Fibroblast of peridontal ligament (primary cell): ENCODE data around the gene MRPL44.

Experiments
- DNase-seq: peaks from one replicate; pipeline ENCODE4 v3.0.0-alpha.2; 2010; ENCODE audit errors: extremely low read depth

The MRPL44 gene

DNA sequence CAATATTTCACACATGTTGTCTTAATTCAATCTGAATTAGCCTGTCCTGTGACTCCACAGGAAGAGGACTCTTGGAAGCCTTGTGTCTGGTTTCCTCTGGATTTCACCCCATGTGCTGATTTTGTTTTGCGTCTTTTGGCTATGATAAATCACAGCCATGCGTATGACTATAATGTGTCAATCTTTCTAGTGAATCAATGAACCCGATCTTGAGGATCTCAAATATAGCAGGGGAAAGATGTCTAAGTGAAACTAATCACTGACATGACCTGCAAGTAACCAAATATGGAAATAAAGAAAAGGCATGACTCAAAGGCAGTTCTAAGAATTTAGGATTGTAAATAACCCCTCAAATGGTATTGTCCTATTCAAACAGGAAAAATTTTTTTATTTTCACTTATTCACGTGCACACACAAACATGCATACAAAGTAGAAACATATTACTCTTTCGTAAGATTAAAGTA, 20.4 kb upstream of the MRPL44 start:
- peak; percentile 60 for DNase-seq

DNA sequence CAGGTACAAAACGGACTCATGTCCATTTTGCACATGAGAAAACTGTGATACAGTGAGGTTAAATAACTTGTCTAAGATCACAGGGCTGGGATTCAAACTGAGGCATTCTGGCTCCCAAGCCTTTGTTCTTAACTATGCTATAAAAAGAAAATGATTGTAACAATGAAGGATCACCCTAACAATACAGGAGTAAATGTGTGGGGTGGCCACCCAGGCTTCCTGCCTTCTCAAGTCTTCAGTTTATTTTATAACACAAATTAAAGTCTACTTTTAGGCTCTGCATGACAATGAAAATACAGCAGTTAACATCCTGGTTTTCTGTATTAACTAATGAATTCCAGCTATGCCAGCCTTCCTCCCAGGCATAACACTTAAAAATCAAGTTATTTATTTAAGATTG, 19.7 kb upstream of the MRPL44 start:
- DNase-seq, result no peak

DNA sequence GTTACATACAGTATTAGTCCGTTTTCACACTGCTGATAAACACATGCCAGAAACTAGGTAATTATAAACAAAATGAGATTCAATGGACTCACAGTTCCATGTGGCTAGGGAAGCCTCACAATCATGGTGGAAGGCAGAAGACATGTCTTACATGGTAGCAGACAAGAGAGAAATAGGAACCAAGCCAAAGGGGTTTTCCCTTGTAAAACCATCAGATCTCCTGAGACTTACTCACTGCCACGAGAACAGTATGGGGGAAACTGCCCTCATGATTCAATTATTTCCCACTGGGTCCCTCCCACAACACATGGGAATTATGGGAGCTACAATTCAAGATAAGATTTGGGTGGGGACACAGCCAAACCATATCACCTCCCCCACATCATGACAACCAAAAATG, 17.8 kb upstream of the MRPL44 start:
- DNase-seq, result peak; percentile 49

DNA sequence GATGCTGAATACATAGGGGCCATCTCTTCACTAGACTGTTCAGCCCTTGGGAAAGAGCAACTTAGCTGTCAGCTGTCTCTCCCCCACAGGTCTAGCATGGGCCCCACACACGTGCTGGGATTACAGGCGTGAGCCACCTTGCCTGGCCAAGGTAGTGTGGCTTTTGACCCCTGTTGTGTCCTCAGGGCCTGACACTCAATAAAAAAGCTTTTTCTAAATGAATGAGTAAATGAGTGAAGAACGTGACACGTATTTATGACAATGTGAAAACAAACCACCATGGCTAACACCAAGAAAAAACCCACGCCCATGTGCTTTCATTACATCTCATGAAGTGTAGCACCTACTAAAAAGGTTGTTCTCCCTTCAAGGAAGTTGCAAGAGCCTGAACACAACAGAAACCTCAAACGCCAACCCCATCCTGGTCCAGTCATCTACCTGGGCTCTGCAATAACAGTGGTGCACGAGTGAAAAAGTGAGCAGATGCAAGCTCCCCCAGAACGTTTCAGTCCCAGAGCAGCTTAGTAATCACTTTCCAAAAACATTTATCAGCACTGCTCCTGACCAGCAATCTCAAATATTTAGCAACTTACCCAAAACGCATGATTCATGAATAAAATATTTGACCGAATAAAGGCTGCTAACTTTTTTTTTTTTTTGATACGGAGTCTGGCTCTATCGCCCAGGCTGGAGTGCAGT, 15.5 kb upstream of the MRPL44 start:
- DNase-seq, result peak; percentile 86

DNA sequence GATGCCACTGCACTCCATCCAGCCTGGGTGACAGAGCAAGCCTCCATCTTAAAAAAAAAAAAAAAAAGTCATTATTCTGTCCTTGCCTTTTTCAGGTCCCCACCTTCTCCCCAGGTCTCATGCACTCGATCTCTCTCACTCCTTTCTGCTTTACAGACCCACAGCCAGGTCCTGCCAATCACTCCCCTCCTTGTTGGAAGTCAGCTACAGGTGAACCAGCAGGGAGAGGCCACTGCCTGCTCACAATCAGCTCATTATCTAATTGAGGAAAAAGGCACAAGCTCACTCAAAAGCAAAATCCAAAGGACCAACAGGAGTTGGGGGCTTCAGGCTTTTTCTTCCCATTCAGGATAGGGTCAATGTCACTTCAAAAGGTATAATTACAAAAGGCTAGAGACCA, 14.1 kb upstream of the MRPL44 start:
- DNase-seq, result no peak

DNA sequence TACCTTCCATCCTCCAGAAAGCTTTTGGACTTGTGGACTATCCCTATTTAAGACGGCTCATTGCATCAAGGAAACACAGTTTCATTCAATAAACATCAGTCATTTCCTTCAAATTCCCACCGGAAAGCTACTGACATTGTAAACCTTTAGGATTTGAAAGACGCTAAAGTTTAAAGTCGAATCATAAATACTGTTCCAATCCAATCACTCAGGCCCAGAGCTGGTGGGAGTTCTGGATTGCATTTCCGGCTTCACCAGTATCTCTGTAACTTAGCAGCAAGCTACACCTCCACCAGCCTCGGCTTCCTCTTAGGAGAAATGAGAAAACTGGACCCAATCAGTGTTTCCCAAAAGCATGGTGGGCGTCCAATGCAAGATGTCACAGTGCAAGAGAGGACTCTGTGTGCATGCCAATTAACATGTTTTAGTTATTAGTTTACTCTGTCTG, 13.7 kb upstream of the MRPL44 start:
- DNase-seq, result peak; percentile 54

DNA sequence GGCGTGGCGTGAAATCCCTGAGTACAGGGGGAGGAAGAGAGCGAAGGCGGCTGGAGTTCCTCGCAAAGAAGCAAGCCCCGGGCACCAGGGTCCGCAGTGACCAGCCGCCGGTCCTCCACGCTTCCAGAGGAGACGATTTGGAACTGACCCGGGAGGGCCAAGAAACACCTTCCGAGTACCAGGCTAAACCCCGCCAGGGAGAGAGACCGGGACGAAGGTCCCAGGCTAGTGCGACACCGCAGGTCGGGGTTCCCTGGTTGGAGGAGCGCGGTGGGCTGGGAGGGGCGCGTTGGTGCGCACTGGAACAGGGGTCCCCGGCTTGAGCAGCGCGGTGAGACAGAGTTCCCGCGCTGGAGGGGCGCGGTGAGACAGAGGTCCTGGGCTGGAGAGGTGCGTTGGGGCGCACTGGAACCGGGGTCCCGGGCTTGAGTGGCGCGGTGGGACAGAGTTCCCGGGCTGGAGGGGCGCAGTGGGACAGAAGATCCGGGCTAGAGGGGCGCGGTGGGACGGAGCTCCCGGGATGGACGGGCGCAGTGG, 13.0 kb upstream of the MRPL44 start:
- no peak for DNase-seq

DNA sequence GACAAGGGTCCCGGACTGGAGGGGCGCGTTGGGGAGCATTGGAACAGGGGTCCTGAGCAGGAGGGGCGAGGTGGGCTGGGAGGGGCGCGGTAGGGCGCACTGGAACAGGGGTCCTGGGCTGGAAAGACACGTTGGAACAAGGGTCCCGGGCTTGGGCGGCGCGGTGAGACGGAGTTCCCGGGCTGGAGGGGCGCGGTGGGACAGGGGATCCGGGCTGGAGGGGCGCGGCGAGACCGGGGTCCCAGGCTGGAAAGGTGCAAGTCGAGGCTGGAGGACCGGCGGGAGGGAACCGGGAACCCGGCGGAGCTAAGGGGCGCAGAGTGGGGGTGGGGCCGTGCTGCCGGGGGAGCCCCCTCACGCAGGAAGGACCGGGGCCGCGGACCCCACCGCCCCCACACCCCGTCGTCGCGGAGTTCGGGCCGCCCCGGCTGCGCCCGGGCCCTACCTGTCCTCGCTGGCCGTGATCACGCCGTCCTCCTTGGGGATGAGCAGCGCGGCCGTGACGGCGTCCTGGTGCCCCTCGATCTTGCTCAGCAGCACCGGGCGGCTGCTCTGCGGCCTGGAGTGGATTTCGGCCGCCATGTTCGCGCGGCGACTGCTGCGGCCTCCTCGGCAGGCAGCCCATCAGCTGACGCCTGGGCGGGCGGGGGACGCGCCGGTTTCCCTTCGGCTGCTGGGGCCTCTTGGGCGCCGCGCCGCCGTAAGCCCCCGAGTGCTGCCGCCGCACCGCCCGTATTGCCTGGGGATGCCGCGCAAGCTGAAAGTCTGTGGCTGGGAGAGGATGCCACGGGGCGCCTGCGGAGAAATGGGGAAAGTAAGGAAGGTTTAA, 12.3 kb upstream of the MRPL44 start, which contains the start of gene WDFY1:
WDFY1 (minus strand) TSS at position 633 of the 829 bp plus-strand sequence; CDS start at position 582, 51 bp downstream.
- peak; percentile 78 for DNase-seq

DNA sequence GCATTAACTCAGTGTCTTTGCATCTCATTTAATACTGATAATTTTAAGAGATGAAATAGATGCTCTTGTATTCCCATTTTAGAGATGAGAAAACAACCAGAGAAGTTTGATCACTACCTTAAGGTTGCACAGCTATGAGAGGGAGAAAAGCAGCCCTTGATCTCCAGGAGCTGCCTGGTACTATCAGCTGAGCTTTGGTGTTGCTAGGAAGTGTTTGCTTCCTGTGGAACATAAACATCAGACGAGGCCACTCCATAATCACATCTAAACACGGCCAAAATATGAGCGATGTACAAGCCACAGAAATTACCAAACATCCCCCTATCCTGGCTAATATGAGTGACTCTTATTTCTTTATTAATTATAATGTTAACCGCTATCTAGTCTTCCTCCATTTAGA, 11.5 kb upstream of the MRPL44 start:
- DNase-seq, result no peak

DNA sequence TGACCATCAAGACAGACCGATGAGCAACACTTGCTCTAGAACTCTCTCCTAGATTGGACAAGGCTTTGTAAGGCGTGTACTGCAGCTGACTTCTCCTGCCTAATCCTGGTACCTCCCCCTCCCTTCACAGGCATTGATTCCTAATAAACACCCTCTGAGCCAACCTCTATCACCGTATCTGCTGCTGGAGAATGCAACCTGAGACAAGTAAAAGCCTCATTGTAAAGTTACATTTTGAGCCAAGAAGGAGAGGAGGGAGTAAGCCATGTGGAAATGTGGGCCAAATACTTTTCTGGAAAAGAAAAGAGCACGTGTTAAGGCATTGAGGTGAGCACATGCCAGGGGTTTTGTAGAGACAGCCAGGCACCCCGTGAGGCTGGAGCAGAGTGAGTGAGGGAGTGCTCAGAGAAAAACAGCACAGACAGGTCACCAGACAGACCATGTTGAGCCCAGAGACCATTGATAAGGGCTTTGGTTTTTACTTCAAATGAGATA, 9.5 kb upstream of the MRPL44 start:
- DNase-seq, result no peak

DNA sequence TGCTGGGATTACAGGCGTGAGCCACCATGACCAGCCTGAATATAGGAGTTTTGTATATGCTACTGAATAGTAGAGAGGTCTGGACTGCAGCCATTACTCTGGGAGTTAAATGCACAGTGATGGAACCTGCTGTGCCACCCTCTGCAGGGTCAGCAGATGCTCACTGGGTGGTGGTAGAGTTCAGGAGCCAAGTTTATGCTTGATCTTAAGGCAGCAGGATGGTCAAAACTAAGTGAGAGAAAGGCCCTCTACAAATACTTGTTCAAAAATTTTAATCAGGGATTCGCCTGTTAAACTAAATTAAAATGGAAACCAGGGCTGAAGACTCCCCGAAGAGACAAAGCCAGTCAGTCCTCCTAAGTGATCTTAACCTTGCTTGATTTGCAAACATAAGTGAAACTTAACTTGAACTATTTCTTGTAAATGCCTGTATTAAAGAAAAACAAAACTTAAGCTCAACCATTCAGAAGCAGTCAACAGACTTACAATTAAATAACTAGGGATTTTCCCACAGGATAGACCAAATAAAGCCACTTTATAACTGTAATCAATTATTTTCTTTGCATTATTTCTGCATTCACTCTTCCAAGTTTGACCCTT, 7.9 kb upstream of the MRPL44 start:
- DNase-seq, result no peak

DNA sequence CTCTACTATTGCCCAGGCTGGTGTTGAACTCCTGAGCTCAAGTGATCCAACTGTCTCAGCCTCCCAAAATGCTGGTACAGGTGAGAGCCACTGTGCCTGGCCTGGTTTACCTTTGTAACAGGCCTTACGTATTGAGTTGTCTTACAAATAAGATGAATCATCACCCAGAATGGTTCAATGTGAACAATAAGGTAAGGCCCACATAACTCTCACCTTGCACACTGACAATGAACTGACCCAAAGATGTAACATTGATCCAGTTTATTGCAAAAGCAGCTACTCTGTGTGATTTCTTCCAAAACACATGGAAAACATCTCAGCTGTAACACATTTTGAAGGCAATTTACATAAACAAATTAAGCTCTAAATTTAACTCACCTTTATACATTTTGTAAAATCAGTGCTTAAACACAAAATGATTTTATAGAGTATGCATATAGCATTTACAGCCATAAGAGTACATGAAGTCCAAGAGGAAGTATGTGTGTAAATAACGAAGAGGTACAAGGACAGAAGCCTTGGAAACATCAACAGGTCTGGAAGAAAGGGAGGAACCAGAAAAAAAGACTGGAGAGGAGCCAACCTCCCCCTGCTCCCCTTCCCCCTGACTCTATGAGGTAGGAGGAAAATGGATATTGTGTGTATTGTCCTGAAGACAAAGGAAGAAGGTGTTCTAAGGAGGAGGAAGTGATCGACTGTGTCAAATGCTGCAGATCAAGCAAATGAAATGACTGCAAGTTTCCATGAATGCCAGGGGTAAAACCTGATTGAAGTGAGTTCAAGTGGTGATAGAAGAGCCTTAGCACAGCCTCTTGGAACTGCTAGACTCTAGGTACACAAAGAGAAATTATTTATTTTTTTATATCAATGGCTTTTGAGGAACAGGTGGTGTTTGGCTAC, 6.6 kb upstream of the MRPL44 start:
- DNase-seq, result no peak

DNA sequence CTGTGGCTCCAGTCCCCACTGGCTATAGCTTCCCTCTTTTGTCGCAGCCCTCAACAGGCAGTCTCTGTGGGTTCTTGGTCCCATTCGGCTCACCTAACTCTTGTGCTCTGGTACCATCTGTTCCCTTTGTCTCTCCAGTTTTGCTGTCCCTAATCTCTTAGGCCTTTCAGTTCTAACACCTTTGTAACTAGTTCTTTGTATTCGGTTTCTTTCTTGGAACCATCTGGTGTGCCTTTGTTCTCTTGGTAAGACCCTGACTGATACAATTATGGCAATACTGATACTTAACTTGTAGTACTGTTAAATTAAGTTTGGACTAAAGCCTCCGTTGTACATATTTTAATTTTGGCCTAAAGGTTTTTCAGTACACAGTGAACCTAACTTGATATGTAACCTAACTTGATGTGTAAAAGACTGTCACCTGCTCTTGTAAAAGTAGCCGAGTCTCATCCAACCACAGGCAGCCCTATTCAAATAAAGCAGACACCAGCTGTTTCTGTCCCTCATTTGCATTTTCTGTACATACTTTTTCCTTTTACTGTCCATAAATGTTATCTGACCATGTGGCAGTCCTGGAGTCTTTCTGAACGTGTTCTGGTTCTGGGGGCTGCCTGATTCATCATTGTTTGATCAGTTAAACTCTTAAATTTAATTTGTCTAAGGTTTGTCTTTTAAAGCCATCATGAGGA, 4.8 kb upstream of the MRPL44 start:
- no peak for DNase-seq

DNA sequence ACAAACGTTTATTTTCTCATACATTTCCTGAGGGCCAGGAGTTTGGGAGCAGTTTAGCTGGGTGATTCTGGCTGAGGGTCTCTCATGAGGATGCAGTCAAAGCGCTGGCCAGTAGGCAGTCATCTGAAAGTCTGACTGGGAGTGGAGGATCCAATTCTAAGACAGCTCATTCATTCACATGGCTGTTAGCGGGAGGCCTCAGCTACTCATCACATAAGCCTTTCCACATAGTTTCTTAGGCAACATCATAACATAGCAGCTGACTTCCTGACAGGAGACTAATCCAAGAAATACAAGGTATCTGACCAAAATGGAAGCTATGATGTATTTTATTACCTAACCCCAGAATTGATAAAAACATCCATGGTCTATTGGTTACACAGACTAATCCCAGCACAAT, 2.9 kb upstream of the MRPL44 start:
- peak; percentile 84 for DNase-seq

DNA sequence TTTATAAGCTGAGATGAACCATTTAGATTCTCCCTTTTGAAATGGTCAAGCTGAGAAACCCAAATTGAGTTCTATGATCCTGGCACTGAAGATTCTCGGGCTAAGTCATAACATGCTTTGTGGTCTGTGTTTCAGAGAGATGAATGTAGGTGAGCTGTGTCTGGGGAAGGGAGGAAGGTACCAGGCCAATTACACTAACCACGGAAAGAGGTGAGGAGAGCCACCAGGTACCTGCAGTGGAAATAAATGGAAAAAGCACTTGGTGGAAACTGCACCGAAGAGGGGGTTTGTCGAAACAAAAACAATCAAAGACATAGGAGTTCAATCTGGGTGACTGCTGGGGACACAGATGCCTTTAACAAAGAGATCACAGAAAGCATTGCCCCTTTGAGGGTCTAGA, 963 bp upstream of the MRPL44 start:
- DNase-seq, result no peak

DNA sequence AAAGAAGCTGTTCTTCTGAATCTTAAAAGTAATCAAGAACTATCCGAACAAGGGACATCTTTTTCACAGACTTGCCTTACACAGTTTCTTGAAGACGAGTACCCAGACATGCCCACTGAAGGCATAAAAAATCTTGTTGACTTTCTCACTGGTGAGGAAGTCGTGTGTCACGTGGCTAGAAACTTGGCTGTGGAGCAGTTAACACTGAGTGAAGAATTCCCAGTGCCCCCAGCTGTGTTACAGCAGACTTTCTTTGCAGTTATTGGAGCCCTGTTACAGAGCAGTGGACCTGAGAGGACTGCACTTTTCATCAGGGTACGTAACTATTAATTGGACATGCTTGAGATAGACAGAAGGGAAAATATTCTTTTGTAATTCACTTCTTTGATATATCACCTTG, 2.4 kb downstream of the MRPL44 start:
- DNase-seq, result peak; percentile 39

DNA sequence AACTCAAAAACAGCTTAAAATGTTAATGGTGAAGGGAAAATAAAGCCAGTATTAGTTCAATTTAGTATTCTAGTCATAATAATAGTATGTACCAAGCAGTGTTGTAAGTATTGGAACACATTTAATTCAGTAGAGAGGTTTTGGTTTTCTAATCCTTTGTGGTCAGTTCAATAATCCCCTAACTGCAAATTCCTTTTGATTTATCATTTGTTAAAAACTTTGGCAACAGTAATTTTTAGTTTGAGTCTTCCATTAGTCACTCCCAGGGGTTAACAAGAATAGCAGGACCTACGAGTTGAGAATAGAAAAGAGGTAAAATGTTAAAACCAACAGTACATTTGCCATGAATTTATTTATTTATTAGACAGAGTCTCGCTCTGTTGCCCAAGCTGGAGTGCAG, 10.7 kb downstream of the MRPL44 start:
- DNase-seq, result peak; percentile 74

DNA sequence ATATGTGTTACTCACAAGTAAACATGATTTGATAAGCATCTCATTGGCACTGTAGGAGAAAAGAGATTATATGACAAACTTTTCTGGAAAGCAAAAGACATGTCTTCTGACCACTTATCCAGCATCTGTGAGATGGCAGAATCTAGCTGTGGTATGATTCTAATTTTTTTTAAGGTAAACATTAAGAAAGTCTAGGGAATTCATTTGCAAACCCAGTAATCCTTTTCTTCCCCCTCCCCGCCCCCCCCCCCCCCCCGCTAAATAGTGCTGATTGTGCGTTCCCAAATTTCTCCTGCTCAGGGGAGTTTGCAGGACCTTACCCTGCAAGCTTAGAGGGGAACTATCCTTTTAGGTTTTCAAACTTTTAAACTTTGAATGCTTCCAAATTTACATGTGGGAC, 12.1 kb downstream of the MRPL44 start:
- DNase-seq, result peak; percentile 30

DNA sequence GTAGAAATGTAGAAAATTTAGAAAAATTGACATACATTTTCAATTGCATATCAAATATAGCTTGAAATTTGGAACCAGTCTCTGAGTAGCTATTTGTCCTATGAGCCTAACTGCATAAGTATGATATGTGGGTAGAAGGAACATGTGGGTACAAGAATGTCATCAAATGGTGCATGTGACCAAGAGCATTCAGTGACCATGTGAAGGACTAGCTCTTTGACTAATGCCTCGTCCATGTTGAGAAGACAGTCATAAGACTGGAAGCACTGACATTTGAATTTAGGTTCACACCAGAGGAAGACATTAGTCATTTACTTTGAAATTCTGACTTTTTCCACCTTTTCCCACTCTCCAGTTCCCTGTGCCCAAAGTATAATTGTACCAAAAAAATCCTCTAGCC, 12.6 kb downstream of the MRPL44 start:
- DNase-seq, result peak; percentile 21

DNA sequence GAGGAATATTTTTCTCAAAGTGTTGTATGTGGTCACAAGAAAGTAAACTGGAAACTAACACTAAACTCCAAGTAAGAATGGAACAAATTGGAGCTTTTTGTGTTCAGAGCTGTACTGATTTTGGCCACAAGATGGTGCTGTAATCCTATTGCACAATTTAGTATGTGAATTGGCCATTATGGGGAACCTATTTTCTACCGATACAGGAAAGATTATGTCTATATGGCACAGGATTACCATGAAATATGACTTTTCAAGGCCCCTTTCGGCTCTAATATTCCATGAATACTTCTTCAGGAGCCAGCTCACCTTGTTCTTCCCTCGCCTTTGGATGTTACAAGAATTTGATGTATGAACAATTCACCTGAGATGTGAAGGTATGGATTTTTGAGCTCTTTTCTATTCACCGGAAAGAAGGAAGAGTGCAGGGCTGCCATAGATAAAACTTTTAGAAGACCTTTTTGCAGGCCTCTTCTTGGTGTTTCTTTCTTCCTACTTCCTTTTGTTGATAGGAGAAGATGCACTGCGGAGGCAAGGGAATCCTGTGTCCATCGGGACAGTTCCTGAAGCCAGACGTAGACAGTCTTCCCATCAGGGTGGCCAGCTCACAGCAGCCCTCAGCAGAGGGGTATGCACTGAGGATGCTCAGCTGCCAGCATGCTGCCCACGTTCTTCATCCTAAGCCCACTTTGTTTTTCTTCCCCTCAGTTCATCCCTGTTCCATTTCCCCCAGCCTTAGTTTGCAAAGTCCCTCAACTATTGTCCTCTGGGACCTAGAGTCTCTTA, 13.3 kb downstream of the MRPL44 start:
- DNase-seq, result peak; percentile 86
